ENCODE data around the gene MAMSTR.

DNA sequence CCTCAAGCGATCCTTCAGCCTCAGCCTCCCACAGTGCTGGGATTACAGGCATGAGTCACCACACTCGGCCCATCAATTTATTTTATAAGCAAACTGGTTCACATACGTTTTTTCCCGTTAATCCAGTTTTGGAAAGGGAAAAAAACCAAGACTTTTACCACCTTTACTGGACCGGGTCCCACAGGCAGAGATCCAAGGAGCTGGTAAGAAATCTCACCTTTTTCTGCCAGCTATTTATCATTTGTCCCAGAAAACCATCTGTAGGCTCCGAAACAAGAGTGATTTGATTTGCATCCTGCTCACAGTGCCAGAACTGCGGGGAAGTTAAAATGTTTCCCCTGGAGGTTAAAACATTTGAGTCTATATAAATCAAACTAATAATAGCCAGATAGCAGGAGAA, 30.1 kb downstream of the MAMSTR start:
- TF ChIP-seq, protein P1, sequence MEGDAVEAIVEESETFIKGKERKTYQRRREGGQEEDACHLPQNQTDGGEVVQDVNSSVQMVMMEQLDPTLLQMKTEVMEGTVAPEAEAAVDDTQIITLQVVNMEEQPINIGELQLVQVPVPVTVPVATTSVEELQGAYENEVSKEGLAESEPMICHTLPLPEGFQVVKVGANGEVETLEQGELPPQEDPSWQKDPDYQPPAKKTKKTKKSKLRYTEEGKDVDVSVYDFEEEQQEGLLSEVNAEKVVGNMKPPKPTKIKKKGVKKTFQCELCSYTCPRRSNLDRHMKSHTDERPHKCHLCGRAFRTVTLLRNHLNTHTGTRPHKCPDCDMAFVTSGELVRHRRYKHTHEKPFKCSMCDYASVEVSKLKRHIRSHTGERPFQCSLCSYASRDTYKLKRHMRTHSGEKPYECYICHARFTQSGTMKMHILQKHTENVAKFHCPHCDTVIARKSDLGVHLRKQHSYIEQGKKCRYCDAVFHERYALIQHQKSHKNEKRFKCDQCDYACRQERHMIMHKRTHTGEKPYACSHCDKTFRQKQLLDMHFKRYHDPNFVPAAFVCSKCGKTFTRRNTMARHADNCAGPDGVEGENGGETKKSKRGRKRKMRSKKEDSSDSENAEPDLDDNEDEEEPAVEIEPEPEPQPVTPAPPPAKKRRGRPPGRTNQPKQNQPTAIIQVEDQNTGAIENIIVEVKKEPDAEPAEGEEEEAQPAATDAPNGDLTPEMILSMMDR (conservative IDR thresholded peaks at IDR 0.05; ENCODE audit: low read length), result no peak
- no peak for TF ChIP-seq EZH2phosphoT487 (IDR thresholded peaks at IDR 0.05; ENCODE audit: borderline replicate concordance)
